HEK293 (cell line): ENCODE measurements around the gene SCAF1.

Experiments
- CTCF ChIA-PET: fragments of 350-600 bp; formaldehyde crosslinking; extraction: SDS; loops from one replicate; lab custom pipeline; 2021; ENCODE audit warnings: antibody characterized with exemption; lab: Yijun Ruan, JAX
- POLR2A ChIA-PET: fragments of 300-600 bp; formaldehyde crosslinking; extraction: SDS; loops from one replicate; lab custom pipeline; 2020; ENCODE audit warnings: antibody characterized with exemption, inconsistent platforms; lab: Yijun Ruan, JAX
- H3K27ac ChIP-seq: fragments of 200-500 bp; sonication (Bioruptor generic); 2 replicates; pipeline ENCODE4 v1.5.1; 2014; ENCODE audit warnings: low read depth, low read length, control low read depth, inconsistent platforms; ENCODE audit errors: extremely low read depth
- H3K36me3 ChIP-seq, 2 experiments: fragments of 200-500 bp in 1 of 2; sonication (Bioruptor generic) in 1 of 2; 1 replicate in 1 of 2; 2 replicates in 1 of 2; pipeline ENCODE4 v1.5.1; 2014 to 2017; ENCODE audit warnings: inconsistent platforms in 2 of 2, low read length in 2 of 2; ENCODE audit not compliant: control insufficient read depth in 2 of 2, insufficient read depth in 1 of 2
- H3K4me1 ChIP-seq: fragments of 200-500 bp; sonication (Bioruptor generic); 2 replicates; pipeline ENCODE4 v1.5.1; 2014; ENCODE audit warnings: mild to moderate bottlenecking, low read length, inconsistent platforms; ENCODE audit not compliant: control insufficient read depth, insufficient read depth
- H3K4me3 ChIP-seq: 2 replicates; pipeline ENCODE4 v1.5.1; 2011; ENCODE audit warnings: low read depth, mild to moderate bottlenecking, control low read depth, low read length, moderate library complexity
- H3K9me3 ChIP-seq: fragments of 200-500 bp; sonication (Bioruptor generic); 2 replicates; pipeline ENCODE4 v1.5.1; 2014; ENCODE audit warnings: low read depth, low read length, inconsistent platforms; ENCODE audit not compliant: control insufficient read depth, insufficient read depth
- HOXD13 ChIP-seq: sonication (generic); formaldehyde crosslinking; IDR thresholded peaks from 2 replicates; pipeline ENCODE4 v1.8.0; 2022; ENCODE audit warnings: missing genetic modification reagents, borderline replicate concordance
- KLF1 ChIP-seq: fragments of 450-650 bp; formaldehyde crosslinking; IDR thresholded peaks from 2 replicates; pipeline ENCODE4 v1.5.1; 2016; ENCODE audit warnings: missing biosample characterization, missing genetic modification characterization
- KLF9 ChIP-seq: fragments of 450-650 bp; formaldehyde crosslinking; IDR thresholded peaks from 2 replicates; pipeline ENCODE4 v1.5.1; 2016; ENCODE audit warnings: missing biosample characterization, missing genetic modification characterization, low read depth
- PRDM1 ChIP-seq: fragments of 450-650 bp; formaldehyde crosslinking; IDR thresholded peaks from 2 replicates; pipeline ENCODE4; 2016; ENCODE audit warnings: missing biosample characterization, missing genetic modification characterization
- SP2 ChIP-seq: fragments of 450-650 bp; formaldehyde crosslinking; IDR thresholded peaks from 2 replicates; pipeline ENCODE4 v1.5.1; 2016; ENCODE audit warnings: missing biosample characterization, missing genetic modification characterization
- YY1 ChIP-seq: fragments of 450-650 bp; formaldehyde crosslinking; IDR thresholded peaks from 2 replicates; pipeline ENCODE4 v1.5.1; 2018; ENCODE audit warnings: missing biosample characterization, missing genetic modification characterization
- ZBTB48 ChIP-seq: fragments of 450-650 bp; formaldehyde crosslinking; IDR thresholded peaks from 2 replicates; pipeline ENCODE4 v1.5.1; 2016; ENCODE audit warnings: missing biosample characterization, missing genetic modification characterization
- ZFHX2 ChIP-seq: fragments of 450-650 bp; formaldehyde crosslinking; conservative IDR thresholded peaks from 2 replicates; pipeline ENCODE4 v1.5.1; 2016; ENCODE audit warnings: missing biosample characterization, missing genetic modification characterization
- ZNF16 ChIP-seq: fragments of 450-650 bp; formaldehyde crosslinking; IDR thresholded peaks from 2 replicates; pipeline ENCODE4 v1.5.1; 2016; ENCODE audit warnings: low read depth, missing biosample characterization, missing genetic modification characterization
- ZNF366 ChIP-seq: fragments of 450-650 bp; formaldehyde crosslinking; conservative IDR thresholded peaks from 2 replicates; pipeline ENCODE4 v1.5.1; 2016; ENCODE audit warnings: missing biosample characterization, missing genetic modification characterization
- ZNF404 ChIP-seq: fragments of 450-650 bp; formaldehyde crosslinking; IDR thresholded peaks from 2 replicates; pipeline ENCODE4 v1.5.1; 2017; ENCODE audit warnings: missing biosample characterization, missing genetic modification characterization
- ZNF423 ChIP-seq: fragments of 450-650 bp; formaldehyde crosslinking; IDR thresholded peaks from 2 replicates; pipeline ENCODE4 v1.5.1; 2016; ENCODE audit warnings: missing biosample characterization, missing genetic modification characterization
- ZNF561 ChIP-seq: fragments of 450-650 bp; IDR thresholded peaks from 2 replicates; pipeline ENCODE4 v1.5.1; 2018; ENCODE audit warnings: missing biosample characterization, missing genetic modification characterization, borderline replicate concordance
- TF ChIP-seq, protein P1 (sequence below): fragments of 450-650 bp; formaldehyde crosslinking; IDR thresholded peaks from 2 replicates; pipeline ENCODE4 v1.5.1; 2016; ENCODE audit warnings: missing biosample characterization, missing genetic modification characterization, borderline replicate concordance
- TF ChIP-seq, protein P2 (sequence below): fragments of 450-650 bp; formaldehyde crosslinking; IDR thresholded peaks from 2 replicates; pipeline ENCODE4; 2016; ENCODE audit warnings: missing biosample characterization, missing genetic modification characterization
- TF ChIP-seq, protein P3 (sequence below): fragments of 450-650 bp; formaldehyde crosslinking; IDR thresholded peaks from 2 replicates; pipeline ENCODE4 v1.5.1; 2016; ENCODE audit warnings: missing biosample characterization, missing genetic modification characterization
- TF ChIP-seq, protein P4 (sequence below): fragments of 450-650 bp; formaldehyde crosslinking; IDR thresholded peaks from 2 replicates; pipeline ENCODE4 v1.5.1; 2016; ENCODE audit warnings: missing biosample characterization, missing genetic modification characterization, low read depth
- TF ChIP-seq, protein P5 (sequence below): fragments of 450-650 bp; formaldehyde crosslinking; IDR thresholded peaks from 2 replicates; pipeline ENCODE4 v1.5.1; 2017; ENCODE audit warnings: missing biosample characterization, missing genetic modification characterization

The SCAF1 gene

GRCh38 chr19:49643466-49643865 is 1.5 kb downstream of the SCAF1 start:
- ChIA-PET POLR2A (interaction anchor here (1.0 to 2.7 kb wide), 4 partner anchors 14 to 33 kb away, joined by 3 to 9 read pairs (median 4); no protein-coding TSS in a partner anchor), CTCF (interaction anchor here (0.6 to 6.5 kb wide), 6 partner anchors 11 to 1325 kb away, joined by 3 to 59 read pairs (median 4); partner anchors contain the start of gene PRR12)
- Histone ChIP-seq H3K27ac (no peak overlapping the region), H3K4me3 (no peak overlapping the region), H3K9me3 (no peaks in the 10 kb centered on the region), H3K36me3 (peaks cover 19 to 46% of the 10 kb centered on the region in 2 experiments), H3K4me1 (peaks cover 22% of the 10 kb centered on the region)
- TF ChIP-seq KLF1 (tag by site-specific recombination) (peak; percentile 7; the same call in 1 of the 2 replicates), HOXD13 (CRISPR knock-in tag) (no peak)
- TF ChIP-seq, all 188 proteins: peak for 1

DNA sequence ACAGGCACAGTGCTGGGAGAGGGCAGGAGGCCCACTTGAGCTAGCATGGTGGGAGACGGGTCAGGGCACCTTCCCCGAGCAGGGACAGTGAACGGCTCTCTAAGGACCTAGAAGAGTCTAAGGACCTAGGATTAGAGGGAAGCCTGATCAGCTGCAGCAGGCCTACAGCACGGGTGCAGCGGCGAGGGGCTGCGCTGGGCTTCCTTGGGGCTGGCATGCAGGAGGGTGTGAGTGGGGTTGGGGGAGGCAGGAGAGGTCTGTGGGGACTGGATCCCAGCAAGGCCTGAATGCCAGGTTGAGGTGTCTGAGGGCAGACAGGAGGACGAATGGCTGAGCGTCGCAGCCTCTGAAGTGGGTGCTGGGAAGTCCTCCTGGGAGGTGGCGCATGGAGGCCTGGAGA is 3.6 kb downstream of the SCAF1 start:
- Histone ChIP-seq H3K9me3 (no peaks in the 10 kb centered on the region), H3K27ac (peak overlapping the region; percentile 7; the same call in 1 of the 2 replicates), H3K36me3 (peaks cover 37 to 64% of the 10 kb centered on the region in 2 experiments), H3K4me1 (peaks cover 14% of the 10 kb centered on the region), H3K4me3 (no peak overlapping the region)
- no peak for TF ChIP-seq PRDM1
- TF ChIP-seq ZNF423 (tag by site-specific recombination), result no peak
- TF ChIP-seq SP2 (tag by site-specific recombination), result no peak
- POLR2A ChIA-PET, result interaction anchor here (0.6 to 1.4 kb wide), 4 partner anchors 10 to 124 kb away, joined by 3 to 11 read pairs (median 5); partner anchors contain the start of genes BCL2L12, IRF3 and PRMT1
- CTCF ChIA-PET, result interaction anchor here (6.5 kb wide), 1 partner anchor 27 kb away, joined by 59 read pairs; no protein-coding TSS in a partner anchor

DNA sequence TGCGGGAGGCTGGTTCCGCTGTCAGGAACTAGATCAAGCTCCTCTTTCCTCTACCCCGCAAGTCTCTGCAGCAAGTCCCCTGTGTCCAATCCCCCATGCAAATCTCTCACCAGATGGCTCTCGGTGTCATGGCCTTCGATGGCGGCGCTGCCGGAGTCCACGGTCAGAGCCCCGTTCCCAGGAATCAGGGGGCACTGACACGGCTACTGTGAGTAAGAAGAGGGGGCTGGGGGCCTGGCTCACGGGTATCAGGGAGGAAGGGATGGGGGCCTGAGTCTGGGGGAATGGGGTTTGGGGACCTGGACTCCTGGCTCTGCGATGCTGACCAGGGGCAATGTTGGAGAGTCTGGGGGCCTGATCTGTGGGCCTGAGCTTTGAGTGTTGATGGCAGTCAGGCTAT is 4.0 kb downstream of the SCAF1 start:
- Histone ChIP-seq H3K9me3 (no peaks in the 10 kb centered on the region), H3K4me1 (peaks cover 10% of the 10 kb centered on the region), H3K36me3 (peaks cover 37 to 66% of the 10 kb centered on the region in 2 experiments), H3K27ac (no peak overlapping the region), H3K4me3 (no peak overlapping the region)
- TF ChIP-seq ZFHX2, result no peak
- no peak for TF ChIP-seq ZNF366 (tag by site-specific recombination)
- no peak for TF ChIP-seq ZNF404 (tag by site-specific recombination)
- no peak for TF ChIP-seq ZNF561
- no peak for TF ChIP-seq ZNF16
- no peak for TF ChIP-seq KLF9 (tag by site-specific recombination)
- TF ChIP-seq YY1 (tag by site-specific recombination), result no peak
- TF ChIP-seq, protein P1, sequence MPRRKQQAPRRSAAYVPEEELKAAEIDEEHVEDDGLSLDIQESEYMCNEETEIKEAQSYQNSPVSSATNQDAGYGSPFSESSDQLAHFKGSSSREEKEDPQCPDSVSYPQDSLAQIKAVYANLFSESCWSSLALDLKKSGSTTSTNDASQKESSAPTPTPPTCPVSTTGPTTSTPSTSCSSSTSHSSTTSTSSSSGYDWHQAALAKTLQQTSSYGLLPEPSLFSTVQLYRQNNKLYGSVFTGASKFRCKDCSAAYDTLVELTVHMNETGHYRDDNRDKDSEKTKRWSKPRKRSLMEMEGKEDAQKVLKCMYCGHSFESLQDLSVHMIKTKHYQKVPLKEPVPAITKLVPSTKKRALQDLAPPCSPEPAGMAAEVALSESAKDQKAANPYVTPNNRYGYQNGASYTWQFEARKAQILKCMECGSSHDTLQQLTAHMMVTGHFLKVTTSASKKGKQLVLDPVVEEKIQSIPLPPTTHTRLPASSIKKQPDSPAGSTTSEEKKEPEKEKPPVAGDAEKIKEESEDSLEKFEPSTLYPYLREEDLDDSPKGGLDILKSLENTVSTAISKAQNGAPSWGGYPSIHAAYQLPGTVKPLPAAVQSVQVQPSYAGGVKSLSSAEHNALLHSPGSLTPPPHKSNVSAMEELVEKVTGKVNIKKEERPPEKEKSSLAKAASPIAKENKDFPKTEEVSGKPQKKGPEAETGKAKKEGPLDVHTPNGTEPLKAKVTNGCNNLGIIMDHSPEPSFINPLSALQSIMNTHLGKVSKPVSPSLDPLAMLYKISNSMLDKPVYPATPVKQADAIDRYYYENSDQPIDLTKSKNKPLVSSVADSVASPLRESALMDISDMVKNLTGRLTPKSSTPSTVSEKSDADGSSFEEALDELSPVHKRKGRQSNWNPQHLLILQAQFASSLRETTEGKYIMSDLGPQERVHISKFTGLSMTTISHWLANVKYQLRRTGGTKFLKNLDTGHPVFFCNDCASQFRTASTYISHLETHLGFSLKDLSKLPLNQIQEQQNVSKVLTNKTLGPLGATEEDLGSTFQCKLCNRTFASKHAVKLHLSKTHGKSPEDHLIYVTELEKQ, result no peak
- no peak for TF ChIP-seq ZBTB48
- CTCF ChIA-PET, result no interaction called here
- POLR2A ChIA-PET, result interaction anchor here (0.6 to 1.4 kb wide), 4 partner anchors 10 to 125 kb away, joined by 3 to 11 read pairs (median 5); partner anchors contain the start of genes BCL2L12, IRF3 and PRMT1

DNA sequence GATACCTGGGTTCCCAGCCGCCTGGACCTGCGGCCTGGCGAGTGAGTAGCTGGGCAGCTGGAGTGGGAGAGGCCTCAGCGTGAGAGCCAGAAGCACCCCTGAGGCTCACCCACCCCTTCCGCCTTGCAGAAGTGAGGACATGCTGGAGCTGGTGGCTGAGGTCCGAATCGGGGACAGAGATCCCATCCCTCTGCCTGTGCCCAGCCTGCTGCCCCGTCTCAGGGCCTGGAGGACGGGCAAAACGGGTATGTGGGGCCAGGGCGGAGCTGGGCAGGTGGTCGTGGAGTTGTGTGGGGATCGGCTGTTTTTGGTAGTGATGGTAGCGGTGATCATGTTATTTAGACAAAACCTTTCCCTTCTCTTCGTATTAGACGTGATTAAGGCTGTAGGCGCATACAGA is 4.6 kb downstream of the SCAF1 start:
- H3K36me3 ChIP-seq, result peaks cover 37 to 72% of the 10 kb centered on the region in 2 experiments
- peaks cover 7% of the 10 kb centered on the region for H3K4me1 ChIP-seq
- no peak overlapping the region for H3K4me3 ChIP-seq
- H3K27ac ChIP-seq, result no peak overlapping the region
- POLR2A ChIA-PET, result interaction anchor here (1.4 to 2.3 kb wide), 2 partner anchors 11 to 30 kb away, joined by 5 to 15 read pairs; partner anchors contain the start of gene PRMT1
- H3K9me3 ChIP-seq, result no peaks in the 10 kb centered on the region
- CTCF ChIA-PET, result interaction anchor here (0.7 to 1.2 kb wide), 2 partner anchors 9 to 25 kb away, joined by 3 read pairs; no protein-coding TSS in a partner anchor
- TF ChIP-seq, protein P2, sequence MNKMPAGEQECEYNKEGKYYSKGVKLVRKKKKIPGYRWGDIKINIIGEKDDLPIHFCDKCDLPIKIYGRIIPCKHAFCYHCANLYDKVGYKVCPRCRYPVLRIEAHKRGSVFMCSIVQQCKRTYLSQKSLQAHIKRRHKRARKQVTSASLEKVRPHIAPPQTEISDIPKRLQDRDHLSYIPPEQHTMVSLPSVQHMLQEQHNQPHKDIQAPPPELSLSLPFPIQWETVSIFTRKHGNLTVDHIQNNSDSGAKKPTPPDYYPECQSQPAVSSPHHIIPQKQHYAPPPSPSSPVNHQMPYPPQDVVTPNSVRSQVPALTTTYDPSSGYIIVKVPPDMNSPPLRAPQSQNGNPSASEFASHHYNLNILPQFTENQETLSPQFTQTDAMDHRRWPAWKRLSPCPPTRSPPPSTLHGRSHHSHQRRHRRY (tag by site-specific recombination), result no peak
- TF ChIP-seq, protein P3, sequence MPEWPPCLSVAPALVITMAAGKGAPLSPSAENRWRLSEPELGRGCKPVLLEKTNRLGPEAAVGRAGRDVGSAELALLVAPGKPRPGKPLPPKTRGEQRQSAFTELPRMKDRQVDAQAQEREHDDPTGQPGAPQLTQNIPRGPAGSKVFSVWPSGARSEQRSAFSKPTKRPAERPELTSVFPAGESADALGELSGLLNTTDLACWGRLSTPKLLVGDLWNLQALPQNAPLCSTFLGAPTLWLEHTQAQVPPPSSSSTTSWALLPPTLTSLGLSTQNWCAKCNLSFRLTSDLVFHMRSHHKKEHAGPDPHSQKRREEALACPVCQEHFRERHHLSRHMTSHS (tag by site-specific recombination), result no peak
- TF ChIP-seq, protein P4, sequence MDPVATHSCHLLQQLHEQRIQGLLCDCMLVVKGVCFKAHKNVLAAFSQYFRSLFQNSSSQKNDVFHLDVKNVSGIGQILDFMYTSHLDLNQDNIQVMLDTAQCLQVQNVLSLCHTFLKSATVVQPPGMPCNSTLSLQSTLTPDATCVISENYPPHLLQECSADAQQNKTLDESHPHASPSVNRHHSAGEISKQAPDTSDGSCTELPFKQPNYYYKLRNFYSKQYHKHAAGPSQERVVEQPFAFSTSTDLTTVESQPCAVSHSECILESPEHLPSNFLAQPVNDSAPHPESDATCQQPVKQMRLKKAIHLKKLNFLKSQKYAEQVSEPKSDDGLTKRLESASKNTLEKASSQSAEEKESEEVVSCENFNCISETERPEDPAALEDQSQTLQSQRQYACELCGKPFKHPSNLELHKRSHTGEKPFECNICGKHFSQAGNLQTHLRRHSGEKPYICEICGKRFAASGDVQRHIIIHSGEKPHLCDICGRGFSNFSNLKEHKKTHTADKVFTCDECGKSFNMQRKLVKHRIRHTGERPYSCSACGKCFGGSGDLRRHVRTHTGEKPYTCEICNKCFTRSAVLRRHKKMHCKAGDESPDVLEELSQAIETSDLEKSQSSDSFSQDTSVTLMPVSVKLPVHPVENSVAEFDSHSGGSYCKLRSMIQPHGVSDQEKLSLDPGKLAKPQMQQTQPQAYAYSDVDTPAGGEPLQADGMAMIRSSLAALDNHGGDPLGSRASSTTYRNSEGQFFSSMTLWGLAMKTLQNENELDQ (tag by site-specific recombination), result no peak
- TF ChIP-seq ZNF366 (tag by site-specific recombination), result no peak
- TF ChIP-seq, protein P5, sequence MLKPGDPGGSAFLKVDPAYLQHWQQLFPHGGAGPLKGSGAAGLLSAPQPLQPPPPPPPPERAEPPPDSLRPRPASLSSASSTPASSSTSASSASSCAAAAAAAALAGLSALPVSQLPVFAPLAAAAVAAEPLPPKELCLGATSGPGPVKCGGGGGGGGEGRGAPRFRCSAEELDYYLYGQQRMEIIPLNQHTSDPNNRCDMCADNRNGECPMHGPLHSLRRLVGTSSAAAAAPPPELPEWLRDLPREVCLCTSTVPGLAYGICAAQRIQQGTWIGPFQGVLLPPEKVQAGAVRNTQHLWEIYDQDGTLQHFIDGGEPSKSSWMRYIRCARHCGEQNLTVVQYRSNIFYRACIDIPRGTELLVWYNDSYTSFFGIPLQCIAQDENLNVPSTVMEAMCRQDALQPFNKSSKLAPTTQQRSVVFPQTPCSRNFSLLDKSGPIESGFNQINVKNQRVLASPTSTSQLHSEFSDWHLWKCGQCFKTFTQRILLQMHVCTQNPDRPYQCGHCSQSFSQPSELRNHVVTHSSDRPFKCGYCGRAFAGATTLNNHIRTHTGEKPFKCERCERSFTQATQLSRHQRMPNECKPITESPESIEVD (tag by site-specific recombination), result no peak
